A549 (cell line): ENCODE results near the gene FAM180A. TPM values are rescaled to one million over a fixed set of nuclear protein-coding genes. Genes with fewer than 3 reads are reported as not detected.

ENCODE experiments used
- ATAC-seq, 2 experiments: fragments of 200-7000 bp in 1 of 2; fragments of >200 bp in 1 of 2; cut with Nextera tagmentation in 1 of 2; cut with Tn5 transposase in 1 of 2; 3 replicates each; pipeline versions ENCODE4 v1.8.0 to v1.9.1; 2018 to 2020; ENCODE audit warnings: mild to moderate bottlenecking in 1 of 2, moderate library complexity in 1 of 2
- CTCF ChIA-PET: fragments of 300-600 bp; sonication (Branson Sonifier 250); formaldehyde crosslinking; extraction: SDS; loops from one replicate; lab custom pipeline; 2021; ENCODE audit warnings: antibody characterized with exemption, inconsistent platforms; lab: Yijun Ruan, JAX
- POLR2A ChIA-PET: fragments of 350-600 bp; formaldehyde crosslinking; extraction: SDS; loops from one replicate; lab custom pipeline; 2021; ENCODE audit warnings: antibody characterized with exemption, inconsistent platforms; lab: Yijun Ruan, JAX
- DNase-seq, 2 experiments: peaks; one replicate each; pipeline versions ENCODE4 v3.0.0 to v3.0.0-alpha.2; 2011 to 2016; ENCODE audit warnings: low read depth in 1 of 2, low spot score in 1 of 2
- FAIRE-seq: peaks from 2 replicates; lab custom pipeline; 2011; peaks lifted over from hg19 to GRCh38; lab: Jason Lieb, UNC
- H3K27ac ChIP-seq, 2 experiments: fragments of >200 bp; sonication (Bioruptor Twin); formaldehyde crosslinking; 3 replicates each; pipeline ENCODE4 v1.5.1; 2016 to 2017
- H3K4me1 ChIP-seq: fragments of >200 bp; sonication (Bioruptor Twin); formaldehyde crosslinking; 3 replicates; pipeline ENCODE4 v1.6.1; 2016
- H3K4me2 ChIP-seq: fragments of >200 bp; sonication (Bioruptor Twin); formaldehyde crosslinking; 3 replicates; pipeline ENCODE4 v1.6.1; 2016
- H3K4me3 ChIP-seq: fragments of >200 bp; sonication (Bioruptor Twin); formaldehyde crosslinking; 3 replicates; pipeline ENCODE4 v1.5.1; 2016
- H3K9me3 ChIP-seq: fragments of >200 bp; sonication (Bioruptor Twin); formaldehyde crosslinking; 3 replicates; pipeline ENCODE4 v1.6.1; 2016
- CHD2 ChIP-seq: fragments of 150-350 bp; IDR thresholded peaks from 2 replicates; pipeline ENCODE4 v1.6.1; 2014; ENCODE audit warnings: low read length; ENCODE audit not compliant: partially characterized antibody
- EHF ChIP-seq: fragments of 250-450 bp; sonication (Bioruptor Pico); IDR thresholded peaks from 2 replicates; pipeline ENCODE4 v1.5.0; 2020; ENCODE audit warnings: mild to moderate bottlenecking
- EP300 ChIP-seq, 2 experiments: fragments of >200 bp; sonication (Bioruptor Twin); formaldehyde crosslinking; IDR thresholded peaks; 2 replicates in 1 of 2; 3 replicates in 1 of 2; pipeline ENCODE4 v1.6.1; 2016 to 2017
- ESRRA ChIP-seq: fragments of 150-350 bp; IDR thresholded peaks from 2 replicates; pipeline ENCODE4 v1.6.1; 2014; ENCODE audit warnings: mild to moderate bottlenecking, low read length, borderline replicate concordance
- FOSL2 ChIP-seq, 2 experiments: fragments of 450-650 bp in 1 of 2; fragments of >200 bp in 1 of 2; sonication (Bioruptor Twin) in 1 of 2; formaldehyde crosslinking; IDR thresholded peaks; 2 replicates each; pipeline versions ENCODE4 v1.5.0 to v1.6.1; 2016 to 2020; ENCODE audit warnings: mild to moderate bottlenecking in 1 of 2, moderate library complexity in 1 of 2
- HEYL ChIP-seq: fragments of 250-450 bp; sonication (Bioruptor Pico); IDR thresholded peaks from 2 replicates; pipeline ENCODE4 v1.8.0; 2021; ENCODE audit warnings: mild to moderate bottlenecking, moderate library complexity
- HOXB5 ChIP-seq: fragments of 250-450 bp; sonication (Bioruptor Pico); IDR thresholded peaks from 2 replicates; pipeline ENCODE4 v1.5.0; 2020; ENCODE audit warnings: mild to moderate bottlenecking, moderate library complexity
- KDM1A ChIP-seq: fragments of 200-600 bp; sonication (generic); IDR thresholded peaks from 2 replicates; pipeline ENCODE4 v1.6.1; 2016; ENCODE audit warnings: low read depth, mild to moderate bottlenecking
- MAFK ChIP-seq: fragments of 450-650 bp; IDR thresholded peaks from 2 replicates; pipeline ENCODE4 v1.6.1; 2014; ENCODE audit not compliant: partially characterized antibody
- PHF8 ChIP-seq: fragments of 200-600 bp; sonication (generic); IDR thresholded peaks from 2 replicates; pipeline ENCODE4 v1.6.1; 2016; ENCODE audit warnings: low read depth, mild to moderate bottlenecking, antibody characterized with exemption, moderate library complexity, borderline replicate concordance
- POLR2AphosphoS2 ChIP-seq: conservative IDR thresholded peaks from 2 replicates; pipeline ENCODE4 v1.6.1; 2012; ENCODE audit warnings: low read length, improper control_type of control experiment, inconsistent platforms
- RCOR1 ChIP-seq: fragments of 150-350 bp; IDR thresholded peaks from 2 replicates; pipeline ENCODE4 v1.6.1; 2014; ENCODE audit warnings: antibody characterized with exemption, low read length, low read depth
- TFCP2L1 ChIP-seq: fragments of 250-450 bp; sonication (Bioruptor Pico); IDR thresholded peaks from 2 replicates; pipeline ENCODE4 v1.5.0; 2021; ENCODE audit warnings: mild to moderate bottlenecking
- ZC3H11A ChIP-seq: fragments of 450-650 bp; IDR thresholded peaks from 2 replicates; pipeline ENCODE4 v1.6.1; 2014; ENCODE audit warnings: antibody characterized with exemption, mild to moderate bottlenecking
- ZNF302 ChIP-seq: fragments of 250-450 bp; sonication (Bioruptor Pico); IDR thresholded peaks from 2 replicates; pipeline ENCODE4 v1.9.0; 2021; ENCODE audit warnings: inconsistent platforms, mild to moderate bottlenecking, moderate library complexity
- WGBS: methylation state at CpG from one replicate; pipeline ENCODE4 v1.1.6; 2017; ENCODE audit errors: missing lambda C conversion rate; 5-methylcytosine and 5-hydroxymethylcytosine counted together
- polyA plus RNA-seq, 4 experiments: library from polyadenylated mRNA; depleted of rRNA in 3 of 4; stranded (reverse); fragments of >200 nt; fragmentation: RNase III in 1 of 4; extraction: RNeasy Plus Mini Kit Qiagen cat#74134 plus additional on column Dnase treatment in 1 of 4; gene quantifications; 2 replicates in 3 of 4; 3 replicates in 1 of 4; pipeline ENCODE4 v1.2.3, GENCODE V29; 2011 to 2017
- TF ChIP-seq, protein P1 (sequence below): fragments of >200 bp; sonication (Bioruptor Twin); formaldehyde crosslinking; IDR thresholded peaks from 3 replicates; pipeline ENCODE4 v1.6.1; 2016
- TF ChIP-seq, protein P2 (sequence below): IDR thresholded peaks from 2 replicates; pipeline ENCODE4 v1.6.1; 2012
- TF ChIP-seq, protein P3 (sequence below): fragments of 200-600 bp; sonication (generic); IDR thresholded peaks from 2 replicates; pipeline ENCODE4 v1.6.1; 2016; ENCODE audit warnings: antibody characterized with exemption, mild to moderate bottlenecking, moderate library complexity

FAM180A gene
- polyA plus RNA-seq, 2 of the 4 experiments (the other 2 are of a cell fraction) = not detected

DNA sequence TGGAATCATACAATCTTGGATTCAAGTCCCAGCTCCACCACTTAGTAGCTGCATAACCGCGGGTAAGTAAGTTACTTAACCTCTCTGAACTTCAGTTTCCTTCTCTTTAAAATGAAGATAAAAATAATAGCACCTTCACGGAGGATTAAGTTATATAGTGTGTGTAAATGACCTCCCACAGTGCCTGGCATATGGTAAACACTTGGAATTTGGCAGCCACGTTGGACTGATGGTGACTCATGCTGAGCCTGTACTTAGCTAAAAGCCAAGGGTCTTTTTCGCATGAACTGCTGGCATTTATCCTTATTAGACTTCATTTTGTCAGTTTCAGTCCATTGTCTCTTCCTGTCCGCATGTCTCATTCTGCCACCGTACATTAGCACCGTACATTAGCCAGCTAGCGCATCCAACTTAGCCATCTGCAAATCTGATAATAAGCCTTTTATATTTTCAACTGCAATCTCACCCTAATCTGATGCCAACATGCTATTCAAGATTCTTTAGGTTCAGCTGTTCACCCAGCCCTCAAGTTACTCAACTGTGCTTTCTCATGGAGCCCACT, 31.9 kb downstream of the FAM180A start:
- H3K27ac ChIP-seq = no peak overlapping the region
- peak overlapping the region; percentile 47 for H3K4me2 ChIP-seq
- DNase-seq = peak in 1 of 2 experiments; percentile 10
- ChIA-PET POLR2A (no interaction called here), CTCF (interaction anchor here (1.3 kb wide), 1 partner anchor 10 kb away, joined by 6 read pairs; no protein-coding TSS in a partner anchor)
- H3K4me1 ChIP-seq = peaks cover 27% of the 10 kb centered on the region
- H3K9me3 ChIP-seq = no peaks in the 10 kb centered on the region
- no peak overlapping the region for H3K4me3 ChIP-seq
- WGBS = 42% methylated on average over 9 of the region's 9 CpGs
- TF ChIP-seq, protein P1, sequence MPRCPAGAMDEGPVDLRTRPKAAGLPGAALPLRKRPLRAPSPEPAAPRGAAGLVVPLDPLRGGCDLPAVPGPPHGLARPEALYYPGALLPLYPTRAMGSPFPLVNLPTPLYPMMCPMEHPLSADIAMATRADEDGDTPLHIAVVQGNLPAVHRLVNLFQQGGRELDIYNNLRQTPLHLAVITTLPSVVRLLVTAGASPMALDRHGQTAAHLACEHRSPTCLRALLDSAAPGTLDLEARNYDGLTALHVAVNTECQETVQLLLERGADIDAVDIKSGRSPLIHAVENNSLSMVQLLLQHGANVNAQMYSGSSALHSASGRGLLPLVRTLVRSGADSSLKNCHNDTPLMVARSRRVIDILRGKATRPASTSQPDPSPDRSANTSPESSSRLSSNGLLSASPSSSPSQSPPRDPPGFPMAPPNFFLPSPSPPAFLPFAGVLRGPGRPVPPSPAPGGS = no peak
- TF ChIP-seq, protein P2, sequence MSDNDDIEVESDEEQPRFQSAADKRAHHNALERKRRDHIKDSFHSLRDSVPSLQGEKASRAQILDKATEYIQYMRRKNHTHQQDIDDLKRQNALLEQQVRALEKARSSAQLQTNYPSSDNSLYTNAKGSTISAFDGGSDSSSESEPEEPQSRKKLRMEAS = 0 out of 2 replicates have a peak, but pooled peaks have one; percentile 26
- TF ChIP-seq RCOR1 (no peak), MAFK (no peak), ESRRA (no peak), TFCP2L1 (CRISPR knock-in tag) (no peak), EHF (CRISPR knock-in tag) (no peak), FOSL2 (IDR thresholded peaks at IDR 0.05) (0 out of 2 replicates have a peak, but pooled peaks have one; percentile 25), FOSL2 (CRISPR knock-in tag; IDR thresholded peaks at IDR 0.05) (peak; percentile 48)
- ATAC-seq = no peak; a peak in 1 of 6 replicates
- FAIRE-seq = no peak

DNA sequence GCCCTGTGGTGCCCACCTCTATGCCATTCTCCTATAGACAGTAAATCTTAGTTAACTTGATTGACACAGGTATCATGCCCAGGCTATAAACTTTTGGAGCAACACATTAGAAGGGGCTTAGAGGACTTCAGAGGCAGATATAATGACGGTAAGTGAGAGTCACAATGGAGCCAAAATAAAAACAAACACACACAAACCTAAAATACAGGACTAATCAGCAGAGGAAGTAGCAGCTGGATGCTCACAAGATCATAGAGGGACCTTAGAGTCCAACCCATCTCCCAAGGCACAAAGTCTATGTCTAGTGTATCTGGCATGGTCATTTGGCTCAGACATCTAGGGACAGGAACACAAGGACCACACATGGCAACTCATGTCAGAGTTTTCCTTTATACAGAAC, 32.9 kb downstream of the FAM180A start:
- no peak for ATAC-seq
- CTCF ChIA-PET = no interaction called here

DNA sequence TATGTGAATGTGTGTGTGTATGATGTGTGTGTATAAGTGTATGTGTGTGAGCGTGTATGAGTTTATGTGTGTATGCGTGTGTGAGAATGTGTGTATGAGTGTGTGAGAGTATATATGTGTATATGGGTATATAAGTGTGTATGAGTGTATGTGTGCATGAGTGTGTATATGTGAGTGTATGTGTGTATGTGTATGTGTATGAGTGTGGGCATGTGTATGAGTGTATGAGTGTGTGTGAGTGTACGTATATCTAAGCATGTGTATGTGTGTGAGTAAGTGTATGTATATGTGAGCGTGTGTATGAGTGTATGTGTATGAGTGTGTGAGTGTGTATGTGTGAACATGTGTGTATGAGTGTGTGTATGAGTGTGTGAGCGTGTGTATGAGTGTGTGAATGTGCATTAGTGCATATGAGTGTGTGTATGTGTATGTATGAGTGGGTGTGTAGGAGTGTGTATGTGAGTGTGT, 33.5 kb downstream of the FAM180A start:
- ChIA-PET CTCF (no interaction called here), POLR2A (interaction anchor here (0.7 kb wide), 1 partner anchor 53 kb away, joined by 5 read pairs; the partner anchor contains the start of gene STMP1)
- 0 out of 6 replicates have a peak, but pooled peaks of 1 of the 2 experiments have one; percentile 4 for ATAC-seq
- no peak for DNase-seq
- Histone ChIP-seq H3K4me3 (no peak overlapping the region), H3K9me3 (no peaks in the 10 kb centered on the region), H3K4me1 (peaks cover 27% of the 10 kb centered on the region), H3K4me2 (peak overlapping the region; percentile 70), H3K27ac (peak overlapping the region in 1 of 2 experiments; percentile 66; a peak in 3 of 6 replicates)
- no peak for FAIRE-seq
- no peak for TF ChIP-seq FOSL2 (IDR thresholded peaks at IDR 0.05)
- TF ChIP-seq FOSL2 (CRISPR knock-in tag; IDR thresholded peaks at IDR 0.05) = no peak
- TF ChIP-seq HEYL (CRISPR knock-in tag) = no peak
- TF ChIP-seq EP300 (IDR thresholded peaks at IDR 0.05) = no peak
- TF ChIP-seq ZNF302 = no peak
- TF ChIP-seq, protein P1 = no peak
- no peak for TF ChIP-seq POLR2AphosphoS2
- no peak for TF ChIP-seq CHD2
- WGBS = 94% methylated on average over 5 of the region's 5 CpGs

More for the DNA sequence above, 32.9 kb downstream of the FAM180A start:
- no peak for DNase-seq
- Histone ChIP-seq H3K9me3 (no peaks in the 10 kb centered on the region), H3K4me3 (no peak overlapping the region), H3K4me2 (no peak overlapping the region), H3K4me1 (peaks cover 27% of the 10 kb centered on the region), H3K27ac (no peak overlapping the region)
- no peak for TF ChIP-seq HOXB5 (CRISPR knock-in tag)
- no peak for TF ChIP-seq TFCP2L1 (CRISPR knock-in tag)
- TF ChIP-seq EP300 (IDR thresholded peaks at IDR 0.05) = no peak
- no peak for TF ChIP-seq PHF8
- TF ChIP-seq FOSL2 (IDR thresholded peaks at IDR 0.05) = no peak
- TF ChIP-seq FOSL2 (CRISPR knock-in tag; IDR thresholded peaks at IDR 0.05) = no peak
- TF ChIP-seq ZC3H11A = no peak
- no peak for TF ChIP-seq KDM1A
- TF ChIP-seq, protein P3, sequence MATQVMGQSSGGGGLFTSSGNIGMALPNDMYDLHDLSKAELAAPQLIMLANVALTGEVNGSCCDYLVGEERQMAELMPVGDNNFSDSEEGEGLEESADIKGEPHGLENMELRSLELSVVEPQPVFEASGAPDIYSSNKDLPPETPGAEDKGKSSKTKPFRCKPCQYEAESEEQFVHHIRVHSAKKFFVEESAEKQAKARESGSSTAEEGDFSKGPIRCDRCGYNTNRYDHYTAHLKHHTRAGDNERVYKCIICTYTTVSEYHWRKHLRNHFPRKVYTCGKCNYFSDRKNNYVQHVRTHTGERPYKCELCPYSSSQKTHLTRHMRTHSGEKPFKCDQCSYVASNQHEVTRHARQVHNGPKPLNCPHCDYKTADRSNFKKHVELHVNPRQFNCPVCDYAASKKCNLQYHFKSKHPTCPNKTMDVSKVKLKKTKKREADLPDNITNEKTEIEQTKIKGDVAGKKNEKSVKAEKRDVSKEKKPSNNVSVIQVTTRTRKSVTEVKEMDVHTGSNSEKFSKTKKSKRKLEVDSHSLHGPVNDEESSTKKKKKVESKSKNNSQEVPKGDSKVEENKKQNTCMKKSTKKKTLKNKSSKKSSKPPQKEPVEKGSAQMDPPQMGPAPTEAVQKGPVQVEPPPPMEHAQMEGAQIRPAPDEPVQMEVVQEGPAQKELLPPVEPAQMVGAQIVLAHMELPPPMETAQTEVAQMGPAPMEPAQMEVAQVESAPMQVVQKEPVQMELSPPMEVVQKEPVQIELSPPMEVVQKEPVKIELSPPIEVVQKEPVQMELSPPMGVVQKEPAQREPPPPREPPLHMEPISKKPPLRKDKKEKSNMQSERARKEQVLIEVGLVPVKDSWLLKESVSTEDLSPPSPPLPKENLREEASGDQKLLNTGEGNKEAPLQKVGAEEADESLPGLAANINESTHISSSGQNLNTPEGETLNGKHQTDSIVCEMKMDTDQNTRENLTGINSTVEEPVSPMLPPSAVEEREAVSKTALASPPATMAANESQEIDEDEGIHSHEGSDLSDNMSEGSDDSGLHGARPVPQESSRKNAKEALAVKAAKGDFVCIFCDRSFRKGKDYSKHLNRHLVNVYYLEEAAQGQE = no peak
- POLR2A ChIA-PET = no interaction called here
- WGBS = 97% methylated on average over 1 of the region's 1 CpG
- FAIRE-seq = no peak
